Testis (tissue), 2 donors: ENCODE measurements around the gene SIGLEC15.

ENCODE experiments used
- POLR2A ChIP-seq: fragments of 450-650 bp; IDR thresholded peaks from one replicate; pipeline ENCODE4 v1.6.1; 2017; ENCODE audit warnings: antibody characterized with exemption, mild to moderate bottlenecking, moderate library complexity
- TF ChIP-seq, protein P1 (sequence below), 3 experiments: fragments of 450-650 bp in 2 of 3; fragments of 200-600 bp in 1 of 3; sonication (generic) in 1 of 3; IDR thresholded peaks; one replicate each; pipeline ENCODE4 v1.5.1; 2016 to 2019; ENCODE audit warnings: antibody characterized with exemption in 3 of 3, mild to moderate bottlenecking in 2 of 3, moderate library complexity in 1 of 3

DNA sequence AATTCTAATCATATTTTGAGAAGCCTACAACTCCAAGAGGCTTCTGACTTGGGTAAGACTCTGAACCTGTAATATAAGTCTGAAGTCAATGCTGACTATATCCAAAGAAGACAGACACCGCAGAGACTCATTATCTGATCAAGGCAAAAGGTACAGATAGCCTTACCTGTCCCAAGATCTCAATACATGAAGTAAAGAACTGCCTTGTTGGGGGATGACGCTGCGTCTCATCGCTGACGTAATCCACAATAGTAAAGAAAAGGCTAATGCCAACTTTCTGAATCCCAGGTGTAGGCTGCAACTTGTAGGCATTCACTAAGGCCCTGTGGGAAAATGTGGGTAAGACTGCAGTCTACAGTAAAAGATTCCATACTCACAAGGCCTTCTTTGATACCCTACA is 62.1 kb downstream of the SIGLEC15 start:
- TF ChIP-seq, protein P1, sequence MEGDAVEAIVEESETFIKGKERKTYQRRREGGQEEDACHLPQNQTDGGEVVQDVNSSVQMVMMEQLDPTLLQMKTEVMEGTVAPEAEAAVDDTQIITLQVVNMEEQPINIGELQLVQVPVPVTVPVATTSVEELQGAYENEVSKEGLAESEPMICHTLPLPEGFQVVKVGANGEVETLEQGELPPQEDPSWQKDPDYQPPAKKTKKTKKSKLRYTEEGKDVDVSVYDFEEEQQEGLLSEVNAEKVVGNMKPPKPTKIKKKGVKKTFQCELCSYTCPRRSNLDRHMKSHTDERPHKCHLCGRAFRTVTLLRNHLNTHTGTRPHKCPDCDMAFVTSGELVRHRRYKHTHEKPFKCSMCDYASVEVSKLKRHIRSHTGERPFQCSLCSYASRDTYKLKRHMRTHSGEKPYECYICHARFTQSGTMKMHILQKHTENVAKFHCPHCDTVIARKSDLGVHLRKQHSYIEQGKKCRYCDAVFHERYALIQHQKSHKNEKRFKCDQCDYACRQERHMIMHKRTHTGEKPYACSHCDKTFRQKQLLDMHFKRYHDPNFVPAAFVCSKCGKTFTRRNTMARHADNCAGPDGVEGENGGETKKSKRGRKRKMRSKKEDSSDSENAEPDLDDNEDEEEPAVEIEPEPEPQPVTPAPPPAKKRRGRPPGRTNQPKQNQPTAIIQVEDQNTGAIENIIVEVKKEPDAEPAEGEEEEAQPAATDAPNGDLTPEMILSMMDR (IDR thresholded peaks at IDR 0.05), result no peak
- TF ChIP-seq POLR2A, result no peak
